GM12864 (cell line): ENCODE data around the gene CHID1.
A peak's percentile ranks its signal among the peaks of the same experiment; 100 is the strongest.

Experiments
- DNase-seq: peaks from one replicate; pipeline ENCODE4 v3.0.0-alpha.2; 2011; ENCODE audit warnings: low read depth
- H3K4me3 ChIP-seq: 2 replicates; pipeline ENCODE4 v1.5.1; 2011; ENCODE audit warnings: mild to moderate bottlenecking, low read depth, low read length, control low read depth
- TF ChIP-seq, protein P1 (sequence below): IDR thresholded peaks from 2 replicates; pipeline ENCODE4 v1.5.1; 2011; ENCODE audit warnings: low read depth, mild to moderate bottlenecking, moderate library complexity, low read length, control low read depth, inconsistent platforms; ENCODE audit errors: missing control alignments

Gene CHID1

DNA sequence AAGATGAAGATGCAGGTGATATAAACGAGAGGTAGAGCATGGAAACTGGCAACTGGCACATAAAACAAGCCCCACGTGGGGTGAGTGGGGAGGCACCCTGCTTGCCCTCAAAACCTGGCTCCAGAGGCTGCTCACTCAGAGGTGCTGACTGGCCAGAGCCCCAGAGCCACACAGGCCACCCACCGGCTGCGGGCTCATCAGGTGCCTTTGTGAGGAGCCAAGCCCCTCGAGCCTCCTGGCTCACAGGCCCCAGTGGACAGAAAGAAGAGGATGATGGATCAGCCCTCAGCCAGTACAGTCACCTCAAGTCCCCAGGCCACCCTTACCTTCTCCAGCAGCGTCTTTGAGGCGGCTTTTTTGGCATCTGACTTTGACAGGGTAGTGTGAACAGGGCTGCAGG is 6.2 kb downstream of the CHID1 start:
- no peak overlapping the region for H3K4me3 ChIP-seq
- TF ChIP-seq, protein P1, sequence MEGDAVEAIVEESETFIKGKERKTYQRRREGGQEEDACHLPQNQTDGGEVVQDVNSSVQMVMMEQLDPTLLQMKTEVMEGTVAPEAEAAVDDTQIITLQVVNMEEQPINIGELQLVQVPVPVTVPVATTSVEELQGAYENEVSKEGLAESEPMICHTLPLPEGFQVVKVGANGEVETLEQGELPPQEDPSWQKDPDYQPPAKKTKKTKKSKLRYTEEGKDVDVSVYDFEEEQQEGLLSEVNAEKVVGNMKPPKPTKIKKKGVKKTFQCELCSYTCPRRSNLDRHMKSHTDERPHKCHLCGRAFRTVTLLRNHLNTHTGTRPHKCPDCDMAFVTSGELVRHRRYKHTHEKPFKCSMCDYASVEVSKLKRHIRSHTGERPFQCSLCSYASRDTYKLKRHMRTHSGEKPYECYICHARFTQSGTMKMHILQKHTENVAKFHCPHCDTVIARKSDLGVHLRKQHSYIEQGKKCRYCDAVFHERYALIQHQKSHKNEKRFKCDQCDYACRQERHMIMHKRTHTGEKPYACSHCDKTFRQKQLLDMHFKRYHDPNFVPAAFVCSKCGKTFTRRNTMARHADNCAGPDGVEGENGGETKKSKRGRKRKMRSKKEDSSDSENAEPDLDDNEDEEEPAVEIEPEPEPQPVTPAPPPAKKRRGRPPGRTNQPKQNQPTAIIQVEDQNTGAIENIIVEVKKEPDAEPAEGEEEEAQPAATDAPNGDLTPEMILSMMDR = no peak
- DNase-seq = no peak

DNA sequence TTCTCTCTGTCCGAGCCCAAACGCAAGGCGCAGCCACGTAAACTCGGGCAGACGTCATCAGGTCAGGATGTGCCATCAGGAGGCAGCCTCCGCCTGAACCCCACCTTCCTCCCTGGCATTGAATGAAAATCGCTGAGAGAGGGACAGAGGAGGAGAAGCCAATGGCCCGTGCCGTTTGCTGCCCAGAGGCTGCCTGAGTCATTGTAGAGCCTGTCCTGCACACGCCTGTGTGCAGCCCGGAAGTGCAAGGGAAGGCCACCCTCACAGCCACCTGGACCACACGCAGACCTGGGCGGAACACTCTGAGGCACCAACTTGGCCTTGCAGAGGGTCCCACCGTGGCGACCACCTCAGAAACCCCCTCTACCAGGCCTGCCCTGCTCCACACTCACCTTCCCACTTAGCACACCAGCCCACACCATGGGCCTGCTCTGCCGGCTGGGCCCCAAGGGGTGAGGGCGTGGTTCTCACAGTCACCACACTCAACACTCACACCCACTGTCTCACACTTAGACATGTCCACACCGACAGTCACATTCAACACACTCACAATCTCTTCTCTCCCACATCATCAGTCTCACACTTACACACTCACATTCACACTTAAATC is 9.1 kb downstream of the CHID1 start:
- no peak for DNase-seq
- H3K4me3 ChIP-seq = no peak overlapping the region
- TF ChIP-seq, protein P1 = no peak

DNA sequence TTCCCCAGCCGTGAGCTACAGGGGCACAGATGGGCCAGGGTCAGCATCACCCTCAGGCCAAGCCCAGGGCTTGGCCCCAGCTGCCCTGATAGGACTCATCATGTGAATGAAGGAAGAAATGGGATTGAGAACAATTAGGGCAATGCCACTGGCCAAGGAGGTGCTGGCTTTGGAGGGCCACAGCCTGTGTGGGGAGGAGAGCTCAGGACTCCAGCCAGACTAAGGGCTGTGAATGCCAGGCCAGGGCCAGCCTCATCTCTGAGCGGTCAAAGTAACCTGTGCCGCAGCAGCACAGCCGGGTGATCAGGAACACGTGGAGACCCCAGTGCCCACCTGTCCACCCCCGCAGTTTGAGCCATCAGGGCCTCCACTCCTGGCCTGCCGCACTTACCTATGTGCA is 10.1 kb downstream of the CHID1 start:
- TF ChIP-seq, protein P1 = no peak
- no peak overlapping the region for H3K4me3 ChIP-seq
- DNase-seq = no peak

DNA sequence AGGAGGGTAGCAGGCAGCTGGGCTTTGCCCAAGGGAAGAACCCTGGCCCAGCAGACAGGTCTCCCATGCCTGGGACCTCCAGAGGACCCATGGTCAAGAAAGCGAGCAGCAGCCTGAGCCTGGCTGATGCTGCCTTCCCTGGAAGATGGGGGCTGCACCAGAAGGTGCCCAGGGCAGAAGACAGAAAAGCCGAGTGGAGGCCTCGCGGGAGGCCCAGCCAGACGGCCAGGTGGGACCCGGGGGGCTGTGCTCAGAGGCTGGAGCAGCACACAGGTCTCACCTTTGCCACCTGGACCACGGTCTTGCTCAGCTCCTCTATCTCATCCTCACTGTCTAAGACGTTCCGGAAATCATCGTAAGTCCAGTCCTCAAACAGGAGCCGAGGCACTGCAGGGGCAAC is 10.9 kb downstream of the CHID1 start:
- TF ChIP-seq, protein P1 = no peak
- DNase-seq = no peak
- H3K4me3 ChIP-seq = no peak overlapping the region

DNA sequence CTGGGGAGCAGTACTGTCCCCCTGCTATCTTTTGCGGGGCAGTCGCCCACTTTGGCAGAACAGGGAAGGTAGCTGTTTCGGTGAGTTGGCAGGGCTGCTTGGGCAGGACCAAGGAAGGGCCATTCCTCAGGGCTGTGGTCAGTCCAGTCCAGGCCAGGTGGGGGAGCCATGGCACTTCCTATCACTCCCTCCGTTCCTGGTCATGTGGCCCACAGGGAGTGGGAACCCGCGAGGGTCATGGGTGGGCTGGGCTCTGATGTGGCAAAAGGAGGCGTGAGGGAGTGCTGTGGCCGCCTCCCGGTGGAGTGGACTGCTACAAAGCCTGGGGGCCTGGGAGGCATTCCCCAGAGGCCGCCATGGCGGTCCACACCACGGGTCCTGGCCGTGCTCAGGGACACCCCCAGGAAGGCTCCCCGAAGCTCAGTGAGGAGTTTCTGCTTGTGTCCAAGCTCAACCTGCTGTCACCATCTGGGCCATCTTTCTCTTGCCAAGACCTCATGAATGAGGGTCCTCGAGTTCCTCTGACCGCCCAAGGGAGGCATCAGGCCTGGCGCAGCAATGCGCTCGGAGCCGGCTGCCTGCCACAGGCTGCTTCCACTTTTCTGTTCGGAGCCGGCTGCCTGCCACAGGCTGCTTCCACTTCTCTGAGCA is 11.9 kb downstream of the CHID1 start:
- TF ChIP-seq, protein P1 = peak; percentile 11
- DNase-seq = no peak

DNA sequence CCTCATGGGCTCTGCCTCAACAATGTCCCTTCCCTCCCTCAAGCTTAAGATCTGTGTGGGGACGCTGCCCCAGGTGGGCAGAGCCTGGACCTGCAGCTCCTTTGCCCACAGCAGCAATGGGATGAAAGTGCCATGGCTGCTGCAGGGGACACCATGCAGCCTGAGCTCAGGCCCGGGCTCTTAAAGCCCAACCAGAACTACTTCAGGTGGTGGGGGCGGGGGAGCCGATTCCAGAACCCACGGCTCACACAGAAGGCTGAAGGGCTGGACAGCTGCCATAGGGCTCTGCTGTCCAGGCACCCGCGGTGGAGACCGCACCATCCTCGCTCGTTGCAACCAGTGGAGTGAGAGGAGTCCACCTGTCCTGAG is 12.5 kb downstream of the CHID1 start:
- TF ChIP-seq, protein P1 = peak; percentile 20
- no peak for DNase-seq
- no peak overlapping the region for H3K4me3 ChIP-seq

More for the DNA sequence above, 11.9 kb downstream of the CHID1 start:
- no peak overlapping the region for H3K4me3 ChIP-seq
